ENCODE data around the gene MYO18A. TPM values are rescaled to one million over a fixed set of nuclear protein-coding genes. Genes with fewer than 3 reads are reported as not detected.
"Not testable (repeated sequence)": the region's sequence is repeated elsewhere in the genome, so short reads cannot be mapped to it uniquely, and the experiment has no call there.

The MYO18A gene
- polyA plus RNA-seq, 10 donors: 116 to 246 (median 206) TPM

DNA sequence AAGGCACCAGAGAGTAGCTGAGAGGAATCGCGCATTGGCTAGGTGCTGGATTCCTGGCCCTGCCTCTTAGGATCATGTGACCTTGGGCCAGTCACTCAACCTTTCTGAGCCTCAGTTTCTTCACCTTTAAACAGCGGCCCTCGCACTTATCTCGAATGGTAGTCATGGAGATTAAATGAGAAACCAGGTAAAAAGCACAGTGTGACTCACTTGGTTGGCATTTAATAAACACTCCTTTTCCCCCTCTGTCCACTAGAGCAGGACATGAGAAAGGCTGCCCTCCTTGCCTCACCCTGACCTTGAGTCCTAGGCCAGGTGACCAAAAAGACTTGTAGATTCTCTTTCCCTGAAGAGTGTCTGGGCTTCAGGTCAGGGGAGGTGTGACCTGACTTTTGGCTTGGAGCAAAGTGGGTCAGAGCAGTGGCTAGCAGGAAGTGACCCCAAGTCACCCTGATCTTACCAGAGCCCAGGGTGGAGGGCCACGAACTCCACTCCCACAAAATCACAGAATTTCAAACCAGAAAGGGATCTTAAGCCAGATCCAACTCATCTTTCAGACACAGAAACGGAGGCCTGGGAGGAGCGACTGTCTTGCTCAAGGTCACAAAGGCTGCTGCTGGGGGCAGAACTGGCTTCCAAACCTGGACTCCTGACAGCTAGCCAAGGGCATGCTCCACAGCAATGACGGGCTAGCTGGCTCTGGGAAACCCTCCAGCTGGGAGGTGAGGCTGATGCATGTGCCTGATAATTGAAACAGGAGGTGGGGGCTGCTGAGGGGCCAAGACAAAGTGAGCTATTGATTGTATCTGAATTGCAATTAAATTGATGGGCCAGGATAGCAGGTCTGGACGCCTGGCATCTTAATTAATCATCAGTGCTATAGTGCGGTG is 72.0 kb downstream of the MYO18A start:
- no peak for DNase-seq

DNA sequence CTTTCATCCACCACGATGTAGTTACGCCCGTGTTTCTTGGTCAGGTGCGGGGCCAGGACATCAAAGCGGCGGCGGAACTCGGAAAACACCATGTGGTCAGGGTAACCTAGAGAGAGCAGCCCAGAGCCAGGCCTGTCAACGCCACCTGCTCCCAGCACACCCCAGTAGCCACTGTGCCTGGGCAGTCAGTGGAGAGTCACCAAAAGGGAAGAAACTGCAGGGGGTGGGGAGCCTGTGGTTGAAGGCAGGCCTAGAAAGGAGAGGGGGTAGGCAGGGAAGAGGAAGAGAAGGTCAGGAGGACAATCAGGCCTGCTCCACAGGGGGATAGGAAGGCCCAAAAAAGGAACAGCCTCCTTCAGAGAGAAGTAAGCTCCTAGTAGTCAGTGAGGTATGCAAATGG is 73.1 kb downstream of the MYO18A start:
- no peak for DNase-seq

DNA sequence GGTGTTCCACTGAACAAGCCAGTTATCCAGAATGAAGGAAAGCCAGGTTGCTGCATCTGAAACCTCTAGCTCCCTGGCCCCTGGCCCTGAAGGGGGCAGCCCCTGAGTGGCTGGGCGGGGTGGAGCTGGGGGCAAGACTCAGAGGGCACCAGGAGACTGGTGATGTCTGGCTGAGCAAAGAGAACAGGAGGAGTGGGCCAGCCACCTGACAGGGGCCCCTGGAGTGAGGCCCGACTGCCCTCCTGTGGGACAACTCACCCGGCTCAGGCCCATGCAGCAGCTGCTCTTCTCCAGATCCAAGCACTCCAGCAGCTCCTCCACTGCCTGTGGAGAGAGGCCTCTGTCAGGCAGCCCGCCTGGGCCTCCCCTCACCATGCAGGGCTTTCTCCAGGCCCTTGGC is 76.9 kb downstream of the MYO18A start:
- no peak for DNase-seq

DNA sequence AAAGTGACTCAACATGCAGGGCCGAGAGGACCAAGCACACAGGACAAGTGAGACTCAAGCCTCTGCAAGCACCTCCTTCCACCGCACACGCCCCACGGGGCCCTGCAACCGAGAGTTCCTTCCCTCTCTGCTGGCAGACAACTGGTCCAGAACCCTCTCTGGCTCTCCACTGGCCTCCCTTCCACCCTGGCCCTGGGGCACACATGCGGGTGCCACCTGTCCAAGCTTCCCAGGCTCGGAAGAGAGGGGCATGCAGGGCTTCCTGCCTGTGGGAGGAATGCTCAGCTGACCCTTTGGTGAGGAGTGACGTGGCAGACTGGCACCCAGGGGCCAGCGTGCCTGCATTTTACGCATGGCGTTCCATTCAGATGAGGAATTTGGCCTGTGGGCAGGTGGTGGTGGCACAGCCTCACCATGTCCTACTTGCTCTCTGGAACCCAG is 77.4 kb downstream of the MYO18A start:
- peak in 1 of 3 donors; percentile 44 for DNase-seq

DNA sequence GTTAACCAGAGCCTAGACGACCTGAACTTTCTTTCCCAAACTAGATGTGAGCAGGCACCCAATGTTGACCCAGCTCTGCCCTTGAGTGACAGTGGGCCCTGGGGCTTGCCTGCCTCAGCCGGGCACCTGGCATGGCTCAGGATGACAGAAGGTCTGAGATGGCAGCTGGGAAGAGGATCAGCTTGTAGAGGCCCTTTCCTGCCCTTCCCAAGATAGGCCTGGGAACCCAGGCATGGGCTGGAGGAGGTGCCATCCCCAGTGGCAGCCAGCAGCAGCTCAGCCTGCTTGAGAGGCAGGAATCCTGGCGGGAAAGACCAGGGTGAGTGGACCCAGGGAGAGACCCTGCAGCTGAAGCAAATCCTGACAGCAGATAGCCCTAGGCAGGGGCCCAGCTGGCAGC is 78.2 kb downstream of the MYO18A start:
- no peak for DNase-seq

DNA sequence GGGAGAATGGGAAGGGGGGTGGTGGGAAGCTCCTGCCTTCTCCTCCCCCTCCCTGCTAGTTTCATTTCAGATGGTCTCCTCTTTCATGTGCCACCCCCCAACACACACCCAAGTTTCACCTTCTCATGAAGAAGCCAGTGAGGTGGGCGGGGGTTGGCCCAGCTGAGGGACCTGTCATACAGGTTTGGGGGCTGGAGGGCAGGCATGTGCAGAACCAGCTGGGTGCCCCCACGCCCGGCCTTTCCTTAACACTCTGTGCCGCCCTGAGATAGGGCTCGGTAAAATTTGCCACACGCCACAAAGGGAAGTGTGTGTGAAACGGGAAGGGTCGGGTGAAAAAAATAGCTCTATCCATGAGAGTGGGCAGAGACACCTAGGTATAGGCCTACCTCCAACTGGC is 79.9 kb downstream of the MYO18A start:
- DNase-seq: no peak

DNA sequence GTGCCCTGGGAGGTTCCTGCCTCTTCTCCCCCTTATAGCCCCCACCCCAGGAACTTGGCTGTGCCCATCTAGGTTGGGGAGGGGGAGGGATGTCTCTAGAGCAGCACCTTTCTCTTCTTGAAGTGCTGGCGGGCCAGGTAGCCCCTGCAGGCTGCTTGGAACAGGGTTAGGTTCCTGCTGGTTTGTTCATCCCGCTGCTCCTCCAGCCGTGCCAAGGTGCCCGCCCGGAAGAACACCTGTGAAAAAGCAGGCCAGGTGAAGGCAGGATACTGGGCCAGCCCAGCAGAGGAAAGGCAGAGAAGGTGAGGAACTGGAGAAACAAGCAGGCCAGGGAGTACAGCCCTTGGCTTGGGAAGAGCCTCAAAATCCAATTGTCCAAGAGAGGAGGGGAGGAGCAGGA is 80.7 kb downstream of the MYO18A start:
- DNase-seq: no peak

DNA sequence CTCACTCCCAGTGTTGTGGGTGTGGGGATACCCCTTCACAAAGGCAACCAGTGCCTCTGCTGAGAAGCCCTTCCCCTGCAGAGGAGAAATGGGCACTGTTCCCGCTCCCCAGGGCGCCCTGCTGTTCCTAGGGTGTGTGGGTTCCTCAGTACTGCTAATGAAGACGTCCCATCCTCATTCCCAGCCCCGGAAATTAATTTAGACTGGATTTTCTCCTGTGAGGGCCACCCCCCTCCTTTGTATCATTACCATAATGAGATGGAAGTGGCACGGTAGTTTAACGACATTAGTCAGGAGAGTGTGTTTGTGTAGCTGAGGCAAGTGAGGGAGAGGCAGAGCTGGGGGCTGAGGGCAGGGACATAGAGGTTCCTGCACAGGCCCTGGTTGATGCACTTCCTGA is 84.1 kb downstream of the MYO18A start:
- DNase-seq: no peak

DNA sequence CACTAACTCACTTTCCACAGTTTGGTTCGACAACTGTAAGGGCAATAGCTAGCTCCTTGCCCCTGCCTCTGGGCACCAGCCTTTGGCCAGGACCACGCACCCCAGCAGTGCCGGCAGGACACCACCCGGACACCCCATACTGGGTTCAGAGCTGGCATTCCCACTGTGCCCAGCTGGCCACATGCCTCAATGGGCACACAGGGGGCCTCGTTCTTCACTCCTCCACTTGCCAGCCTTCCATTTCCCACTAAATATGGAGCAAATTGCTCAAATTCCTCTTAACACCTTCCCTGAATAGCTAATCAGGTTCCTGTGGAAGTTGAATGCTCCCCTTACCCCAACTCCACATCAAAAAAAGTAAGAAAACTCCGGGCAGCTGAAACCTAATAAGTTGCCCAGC is 84.8 kb downstream of the MYO18A start:
- no peak for DNase-seq

DNA sequence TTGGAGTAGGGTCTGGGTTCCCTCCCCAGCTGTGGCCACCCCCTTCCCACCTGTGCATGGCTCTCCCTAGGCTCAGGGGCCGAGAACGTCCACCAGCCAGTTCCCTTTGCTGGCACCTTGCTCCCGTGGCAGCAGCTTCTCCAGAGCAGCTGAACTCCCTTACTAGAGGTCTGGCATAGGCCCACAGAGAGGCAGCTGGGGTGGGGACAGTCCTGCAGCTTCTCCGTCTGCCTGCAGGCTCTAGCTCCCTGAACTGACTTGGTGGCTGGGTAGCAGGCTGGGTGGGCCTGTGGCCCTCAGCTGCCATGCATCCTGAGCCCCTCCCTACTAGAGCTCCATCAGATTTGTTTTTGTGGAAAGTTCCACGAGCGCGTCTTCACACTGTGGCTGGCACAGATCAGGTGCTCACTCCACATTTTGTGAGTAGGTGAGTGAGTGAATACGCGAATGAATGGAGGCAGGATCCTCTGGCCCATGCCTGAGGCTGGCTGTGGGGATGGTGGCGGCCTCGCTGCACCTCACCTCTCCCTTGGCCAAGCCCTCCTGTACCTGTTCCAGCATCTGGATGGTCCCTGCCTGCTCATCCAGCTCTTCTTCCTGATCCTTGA is 86.0 kb downstream of the MYO18A start:
- no peak for DNase-seq

DNA sequence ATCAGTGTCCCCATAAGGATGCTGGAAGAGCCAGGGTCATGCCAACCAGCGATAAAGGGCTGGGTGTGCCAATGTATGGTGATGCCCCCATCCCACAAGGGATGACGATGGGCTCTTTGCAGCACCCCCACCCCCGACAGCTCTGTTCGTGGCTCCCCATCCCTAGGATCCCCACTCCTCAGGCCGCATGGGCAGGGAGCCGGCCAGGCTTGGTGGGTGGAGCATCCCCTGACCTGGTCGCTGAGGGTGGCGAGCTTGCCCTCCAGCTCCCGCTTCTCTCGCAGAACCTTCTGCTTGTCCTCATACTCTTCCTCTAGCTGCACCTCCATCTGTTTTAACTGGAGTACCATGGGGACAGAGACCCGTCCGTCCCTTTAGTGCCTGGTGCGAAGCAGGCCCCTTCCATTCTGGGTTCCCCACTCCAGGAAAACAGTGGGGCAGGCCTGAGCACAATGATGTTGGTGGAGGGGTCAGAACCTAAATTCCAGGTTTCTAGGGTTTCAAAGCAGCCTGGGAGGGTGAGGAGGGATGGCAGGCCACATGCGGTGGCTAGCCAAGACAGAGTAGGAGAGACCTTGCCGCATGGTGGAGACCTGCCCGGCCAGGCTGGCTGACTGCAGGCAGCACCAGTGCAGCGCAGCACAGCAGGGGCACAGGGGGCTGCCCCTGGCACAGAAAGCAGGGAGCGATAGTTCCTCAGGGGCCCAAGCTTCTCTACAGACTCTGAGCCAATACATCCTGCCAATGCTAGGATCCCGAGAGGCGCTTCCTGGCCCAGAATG is 86.9 kb downstream of the MYO18A start:
- DNase-seq: no peak

DNA sequence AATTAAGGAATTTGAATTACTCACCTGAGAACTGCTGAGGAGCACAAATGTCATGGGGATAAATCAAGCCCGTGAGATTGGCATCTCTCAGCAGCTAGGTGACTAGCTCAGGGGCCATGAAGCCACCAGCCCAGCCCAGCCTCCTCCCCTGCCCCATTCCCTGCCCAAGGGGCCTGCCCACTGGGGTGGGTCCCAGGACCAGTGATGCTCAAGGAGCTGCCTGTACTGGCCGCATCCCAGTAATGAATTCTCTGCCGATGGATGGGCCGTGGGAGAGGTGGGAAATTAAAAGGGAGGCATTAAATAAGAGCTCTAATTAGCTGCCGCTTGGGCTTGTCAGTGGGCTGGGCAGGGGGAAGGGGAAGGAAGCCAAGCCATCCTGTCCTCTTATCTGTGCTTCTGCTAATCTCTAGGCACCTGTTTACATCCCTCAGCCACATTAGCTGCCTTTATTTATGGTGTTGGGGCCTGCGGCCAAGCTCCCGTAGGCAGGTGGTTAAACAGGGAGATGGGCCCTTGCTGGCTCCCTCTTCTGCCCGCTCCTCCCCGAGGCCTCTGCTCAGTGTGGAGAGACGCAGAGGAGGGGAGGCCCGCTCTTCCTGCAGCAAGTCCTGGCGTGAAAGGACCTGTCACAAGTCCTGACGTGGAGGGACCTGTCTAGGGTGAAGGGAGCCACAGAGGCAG is 88.5 kb downstream of the MYO18A start:
- peak in 1 of 3 donors; percentile 56 for DNase-seq

DNA sequence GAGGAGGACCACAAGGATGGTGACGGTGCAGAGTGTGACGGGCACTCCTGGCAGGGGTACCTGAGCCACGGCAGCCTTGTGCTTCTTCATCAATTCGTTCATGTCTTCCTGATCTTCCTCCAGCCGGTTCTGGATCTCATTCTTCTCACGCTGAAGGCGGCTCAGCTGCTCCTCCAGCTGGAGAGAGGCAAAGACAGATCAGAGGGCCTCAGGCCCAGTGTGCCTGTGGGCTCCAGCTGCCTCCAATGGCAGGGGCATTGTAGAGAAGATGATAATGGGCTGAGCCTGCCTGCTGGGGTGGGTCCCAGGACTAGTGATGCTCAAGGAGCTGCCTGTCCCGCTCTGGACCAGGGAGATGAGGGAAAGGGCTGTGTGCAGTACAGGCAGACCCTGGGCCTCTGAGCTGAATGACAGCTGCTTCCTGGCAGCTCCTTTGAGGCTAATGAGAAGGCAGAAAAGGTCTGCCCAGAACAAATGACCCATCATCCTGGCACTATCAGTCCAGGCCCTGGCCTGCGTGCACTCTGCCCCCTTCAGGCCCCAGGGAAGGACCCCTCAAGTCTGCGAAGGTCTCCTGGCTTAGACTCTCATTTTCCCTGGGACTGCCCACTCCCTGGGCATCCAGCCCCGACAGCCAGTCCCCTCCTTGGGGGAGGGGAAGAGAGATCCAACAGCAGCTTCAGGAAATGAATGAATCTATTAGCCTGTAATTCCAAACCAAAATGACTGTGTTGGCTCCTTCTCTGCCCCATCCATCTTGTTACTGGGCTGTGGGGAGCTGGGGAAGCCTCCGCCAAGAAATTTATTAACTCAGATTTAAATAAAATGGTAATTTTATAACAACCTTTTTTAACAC is 89.2 kb downstream of the MYO18A start:
- DNase-seq: peak in 1 of 3 donors; percentile 41

DNA sequence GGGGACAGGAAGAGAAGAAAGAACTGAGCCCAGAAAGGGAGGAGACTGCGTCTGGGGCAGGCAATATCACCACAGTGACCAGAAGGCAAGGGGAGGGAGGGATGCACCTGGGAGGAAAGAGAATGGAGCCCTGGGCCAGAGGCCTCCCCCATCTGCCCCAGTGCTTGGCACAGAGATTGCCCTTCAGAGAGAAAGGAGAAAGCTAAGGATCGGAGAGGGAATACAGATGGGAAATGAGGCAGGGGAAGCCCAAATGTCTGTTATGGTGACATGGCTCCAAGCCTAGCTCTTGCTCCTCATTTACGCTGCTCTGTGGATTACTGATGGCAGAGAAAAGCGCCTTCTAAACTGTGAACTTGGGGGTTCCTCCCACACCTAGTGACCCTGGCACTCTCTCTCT is 90.1 kb downstream of the MYO18A start:
- DNase-seq: no peak

DNA sequence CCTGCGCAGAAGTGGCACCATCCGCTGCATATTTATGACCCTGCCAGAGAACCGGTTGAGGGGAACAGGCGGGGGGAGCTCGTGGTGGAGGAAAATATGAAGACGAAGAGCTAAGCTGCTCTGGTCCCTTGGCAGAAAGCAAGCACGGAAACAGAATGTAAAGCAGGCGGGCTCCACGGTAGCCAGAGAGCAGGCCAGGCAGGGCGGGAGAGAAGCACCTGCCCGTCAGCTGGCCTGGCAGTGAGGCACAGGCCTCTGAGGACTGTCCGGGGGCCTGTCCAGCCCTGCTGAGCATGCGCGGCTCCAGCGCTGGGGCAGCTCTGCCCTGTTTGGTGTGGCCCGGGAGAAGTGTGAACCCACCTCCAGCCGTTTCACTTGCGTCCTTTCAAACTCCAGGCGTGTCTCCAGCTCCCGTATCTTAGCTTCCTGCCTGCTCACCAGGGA is 90.6 kb downstream of the MYO18A start:
- DNase-seq: peak in 2 of 3 donors; percentile 55 to 70

DNA sequence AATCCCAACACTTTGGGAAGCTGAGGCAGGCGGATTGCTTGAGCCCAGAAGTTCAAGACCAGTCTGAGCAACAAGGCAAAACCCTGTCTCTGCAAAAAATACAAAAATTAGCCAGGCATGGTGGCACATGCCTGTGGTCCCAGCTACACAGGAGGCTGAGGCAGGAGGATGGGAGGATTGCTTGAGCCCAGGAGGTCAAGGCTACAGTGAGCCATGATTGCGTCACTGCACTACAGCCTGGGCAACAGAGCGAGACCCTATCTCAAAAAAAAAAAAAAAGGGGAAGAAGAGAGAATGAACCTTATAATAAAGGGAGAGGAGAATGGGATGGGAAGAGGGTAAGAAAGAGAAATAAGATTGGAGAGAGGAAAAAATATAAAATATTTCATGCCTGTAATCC is 91.4 kb downstream of the MYO18A start:
- DNase-seq: not testable (repeated sequence)

DNA sequence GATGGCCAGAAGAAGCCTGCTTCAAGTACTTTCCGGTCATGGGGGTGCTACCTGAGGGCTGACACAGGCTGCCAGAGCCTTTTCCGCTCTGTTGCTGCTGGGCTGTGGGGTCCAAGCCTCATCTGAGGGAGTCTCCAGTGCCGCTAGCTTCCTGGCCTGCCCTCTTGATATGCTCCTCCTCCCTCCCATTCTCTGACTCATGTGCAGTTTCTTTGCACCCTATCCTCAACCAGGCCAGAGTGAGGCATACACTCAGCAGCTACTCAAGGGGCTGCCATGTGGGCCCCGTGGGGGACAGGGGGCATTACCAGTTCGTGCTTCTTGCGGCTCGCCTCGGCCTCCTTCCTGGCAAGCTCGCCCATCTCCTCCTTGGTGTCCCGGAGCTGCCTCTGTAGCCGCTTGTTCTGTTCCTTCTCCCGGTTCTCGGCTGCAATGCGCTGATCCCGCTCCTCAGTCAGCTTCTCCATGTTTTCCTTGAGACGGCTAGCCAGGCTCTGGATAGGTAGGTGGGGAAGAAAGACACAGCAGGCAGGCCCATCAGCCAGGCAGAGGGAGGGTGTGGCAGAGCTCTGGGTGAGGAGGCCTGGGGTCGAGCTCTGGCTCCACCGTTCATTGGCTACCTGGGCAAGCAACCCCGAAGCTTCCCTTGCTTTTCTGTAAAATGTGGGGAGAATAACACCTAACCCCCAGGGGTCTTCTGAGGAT is 93.4 kb downstream of the MYO18A start:
- no peak for DNase-seq

DNA sequence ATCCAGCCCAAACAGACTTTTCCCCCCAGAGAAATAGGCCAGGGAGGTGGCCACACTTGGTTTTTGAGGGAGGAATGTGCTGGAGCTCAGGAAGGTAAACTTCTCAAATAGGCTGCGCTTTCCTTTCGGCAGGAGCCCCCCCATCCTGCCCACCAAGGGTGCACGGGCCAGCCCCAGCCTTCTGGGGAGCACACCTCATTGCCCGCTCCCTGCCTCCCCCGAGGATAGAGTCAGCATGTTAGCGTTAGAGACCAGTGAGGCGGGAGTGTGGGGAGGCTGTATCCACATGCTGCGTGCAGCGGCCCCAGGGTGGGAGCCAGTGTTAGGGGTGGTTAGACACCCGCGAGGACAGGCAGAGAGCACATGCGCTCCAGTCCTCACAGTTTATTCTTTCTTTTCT is 95.0 kb downstream of the MYO18A start:
- no peak for DNase-seq

DNA sequence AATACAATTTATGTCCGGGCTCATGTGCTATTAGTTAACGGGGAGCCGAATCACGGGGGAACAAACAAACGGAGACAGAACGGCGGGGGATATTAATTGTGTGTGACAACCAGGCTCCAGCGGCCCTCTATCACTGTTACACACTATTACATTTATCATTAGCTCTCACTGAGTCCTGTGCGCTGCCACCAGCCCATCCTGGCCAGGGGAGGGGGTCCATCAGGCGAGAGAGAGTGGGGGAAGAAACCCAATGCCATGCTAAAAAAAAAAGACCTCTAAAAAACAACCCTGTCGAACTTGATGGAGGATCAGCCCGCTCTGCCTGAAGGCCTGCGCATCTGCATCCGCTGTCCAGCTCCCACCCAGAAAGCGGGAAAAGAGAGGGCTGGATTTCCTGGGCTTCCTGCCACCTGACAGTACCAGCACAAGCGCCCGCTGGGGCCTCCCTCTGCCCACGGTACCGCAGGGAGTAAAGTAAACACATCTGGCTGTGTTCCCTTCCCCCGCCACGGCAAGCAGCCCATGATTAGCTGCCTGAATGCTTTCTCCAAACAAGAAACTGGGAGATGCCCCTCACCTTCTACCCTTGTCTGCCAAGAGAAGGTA is 95.6 kb downstream of the MYO18A start:
- no peak for DNase-seq

DNA sequence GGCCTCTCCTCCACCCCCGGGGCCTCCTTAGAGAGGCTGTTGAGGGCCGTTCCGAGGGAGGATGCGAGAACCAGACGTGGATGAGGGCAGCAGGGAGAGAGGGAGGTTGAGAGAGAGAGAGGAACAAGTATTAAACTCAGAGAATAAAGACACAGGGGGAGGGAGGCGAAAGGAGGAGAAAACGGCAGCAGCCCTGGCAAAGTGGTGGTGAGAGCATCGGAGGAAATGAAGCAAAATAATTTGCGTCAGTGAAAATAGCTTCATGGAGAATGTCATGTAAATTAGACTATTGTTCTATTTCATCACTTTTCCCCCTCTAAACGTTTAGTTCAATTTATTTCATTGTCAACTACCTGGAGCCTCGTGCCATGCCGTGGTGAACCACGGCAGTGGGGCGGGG is 99.2 kb downstream of the MYO18A start:
- DNase-seq: no peak

Data from muscle of back (tissue), 11 donors.